Measurements from ENCODE around the gene ZIC1. TPM values are rescaled to one million over a fixed set of nuclear protein-coding genes. Genes with fewer than 3 reads are reported as not detected.

ZIC1 gene
- total RNA-seq, 4 donors from 2014 or later, result not detected

GRCh38 chr3:147462856-147463255 lies 53.7 kb downstream of the ZIC1 start:
- DNase-seq (ENCODE audit: low spot score in 2 of 2), result no peak
- WGBS, 2 donors, result 81 to 86% methylated on average over 1 of the region's 1 CpG
- H3K27me3 ChIP-seq, result no peaks in the 10 kb centered on the region
- TF ChIP-seq CTCF (IDR thresholded peaks at IDR 0.05) (no peak), POLR2A (IDR thresholded peaks at IDR 0.05) (no peak), EP300 (IDR thresholded peaks at IDR 0.05) (no peak)
- H3K36me3 ChIP-seq, result no peaks in the 10 kb centered on the region
- H3K9me3 ChIP-seq, result no peaks in the 10 kb centered on the region
- H3K4me1 ChIP-seq, result no peaks in the 10 kb centered on the region
- no peak overlapping the region for H3K4me3 ChIP-seq
- no peak overlapping the region for H3K27ac ChIP-seq

Other genes starting within 250 kb of the ZIC1 start
- gene ZIC4, start 2.8 kb upstream of the ZIC1 start, total RNA-seq, result under 1 TPM in 1 of 4 donors, not detected in 3; 0.21 TPM

Data from tibial nerve (tissue), 4 donors.